Measurements from ENCODE around the gene SLC17A2. TPM values are rescaled to one million over a fixed set of nuclear protein-coding genes. Genes with fewer than 3 reads are reported as not detected.

SLC17A2 gene
- total and polyA plus RNA-seq, 2 of the 13 experiments (the other 11 are each of a cell fraction or from before 2014, with no cell fraction given), result 11.2 to 32.4 TPM

DNA sequence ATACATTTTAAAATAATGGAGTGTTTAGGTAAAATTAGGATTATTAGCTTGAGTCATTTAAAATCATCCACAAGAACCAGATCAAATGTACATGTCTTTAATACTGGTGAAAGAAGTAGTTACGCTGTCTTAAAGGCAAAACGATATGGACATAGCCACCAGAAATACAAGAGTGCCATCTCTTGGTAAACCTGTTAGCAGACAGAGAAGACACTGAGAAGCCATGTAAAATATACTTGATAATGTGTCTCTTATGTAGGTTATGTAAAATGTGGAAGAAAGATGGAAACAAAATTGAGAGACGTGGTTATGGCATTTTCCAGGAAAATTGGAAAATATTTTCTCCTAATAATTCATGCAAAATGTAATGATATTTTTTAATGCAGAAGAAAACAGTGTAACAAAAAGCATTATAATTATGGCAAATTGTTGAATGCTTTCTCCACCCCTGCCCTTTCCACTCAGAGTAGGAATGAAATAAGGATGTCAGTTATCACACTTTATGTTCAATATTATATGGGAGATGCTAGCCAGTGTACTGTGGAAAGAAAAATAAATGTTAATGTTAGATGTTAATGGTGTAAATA lies 12.2 kb upstream of the SLC17A2 start (continued):
- TF ChIP-seq, protein P1, sequence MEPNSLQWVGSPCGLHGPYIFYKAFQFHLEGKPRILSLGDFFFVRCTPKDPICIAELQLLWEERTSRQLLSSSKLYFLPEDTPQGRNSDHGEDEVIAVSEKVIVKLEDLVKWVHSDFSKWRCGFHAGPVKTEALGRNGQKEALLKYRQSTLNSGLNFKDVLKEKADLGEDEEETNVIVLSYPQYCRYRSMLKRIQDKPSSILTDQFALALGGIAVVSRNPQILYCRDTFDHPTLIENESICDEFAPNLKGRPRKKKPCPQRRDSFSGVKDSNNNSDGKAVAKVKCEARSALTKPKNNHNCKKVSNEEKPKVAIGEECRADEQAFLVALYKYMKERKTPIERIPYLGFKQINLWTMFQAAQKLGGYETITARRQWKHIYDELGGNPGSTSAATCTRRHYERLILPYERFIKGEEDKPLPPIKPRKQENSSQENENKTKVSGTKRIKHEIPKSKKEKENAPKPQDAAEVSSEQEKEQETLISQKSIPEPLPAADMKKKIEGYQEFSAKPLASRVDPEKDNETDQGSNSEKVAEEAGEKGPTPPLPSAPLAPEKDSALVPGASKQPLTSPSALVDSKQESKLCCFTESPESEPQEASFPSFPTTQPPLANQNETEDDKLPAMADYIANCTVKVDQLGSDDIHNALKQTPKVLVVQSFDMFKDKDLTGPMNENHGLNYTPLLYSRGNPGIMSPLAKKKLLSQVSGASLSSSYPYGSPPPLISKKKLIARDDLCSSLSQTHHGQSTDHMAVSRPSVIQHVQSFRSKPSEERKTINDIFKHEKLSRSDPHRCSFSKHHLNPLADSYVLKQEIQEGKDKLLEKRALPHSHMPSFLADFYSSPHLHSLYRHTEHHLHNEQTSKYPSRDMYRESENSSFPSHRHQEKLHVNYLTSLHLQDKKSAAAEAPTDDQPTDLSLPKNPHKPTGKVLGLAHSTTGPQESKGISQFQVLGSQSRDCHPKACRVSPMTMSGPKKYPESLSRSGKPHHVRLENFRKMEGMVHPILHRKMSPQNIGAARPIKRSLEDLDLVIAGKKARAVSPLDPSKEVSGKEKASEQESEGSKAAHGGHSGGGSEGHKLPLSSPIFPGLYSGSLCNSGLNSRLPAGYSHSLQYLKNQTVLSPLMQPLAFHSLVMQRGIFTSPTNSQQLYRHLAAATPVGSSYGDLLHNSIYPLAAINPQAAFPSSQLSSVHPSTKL (CRISPR knock-in tag; IDR thresholded peaks at IDR 0.05), result peak; percentile 73
- TF ChIP-seq TAF1 (CRISPR knock-in tag; IDR thresholded peaks at IDR 0.05), result no peak
- peak; percentile 93 for TF ChIP-seq SMC3 (IDR thresholded peaks at IDR 0.05; ENCODE audit: low read length)
- no peak for TF ChIP-seq KAT2B (IDR thresholded peaks at IDR 0.05; ENCODE audit: borderline replicate concordance, low read depth, low read length)
- TF ChIP-seq CREM (IDR thresholded peaks at IDR 0.05), result no peak
- TF ChIP-seq CREM (CRISPR knock-in tag; IDR thresholded peaks at IDR 0.05), result no peak
- TF ChIP-seq, protein P2, sequence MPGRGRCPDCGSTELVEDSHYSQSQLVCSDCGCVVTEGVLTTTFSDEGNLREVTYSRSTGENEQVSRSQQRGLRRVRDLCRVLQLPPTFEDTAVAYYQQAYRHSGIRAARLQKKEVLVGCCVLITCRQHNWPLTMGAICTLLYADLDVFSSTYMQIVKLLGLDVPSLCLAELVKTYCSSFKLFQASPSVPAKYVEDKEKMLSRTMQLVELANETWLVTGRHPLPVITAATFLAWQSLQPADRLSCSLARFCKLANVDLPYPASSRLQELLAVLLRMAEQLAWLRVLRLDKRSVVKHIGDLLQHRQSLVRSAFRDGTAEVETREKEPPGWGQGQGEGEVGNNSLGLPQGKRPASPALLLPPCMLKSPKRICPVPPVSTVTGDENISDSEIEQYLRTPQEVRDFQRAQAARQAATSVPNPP (CRISPR knock-in tag; IDR thresholded peaks at IDR 0.05), result no peak
- TF ChIP-seq ZNF253 (CRISPR knock-in tag; IDR thresholded peaks at IDR 0.05; ENCODE audit: borderline replicate concordance), result no peak
- no peak for TF ChIP-seq ZFP62 (CRISPR knock-in tag; IDR thresholded peaks at IDR 0.05)
- no peak for TF ChIP-seq ZNF205 (CRISPR knock-in tag; IDR thresholded peaks at IDR 0.05)
- TF ChIP-seq ZNF256 (CRISPR knock-in tag; conservative IDR thresholded peaks at IDR 0.05), result no peak
- TF ChIP-seq, protein P3, sequence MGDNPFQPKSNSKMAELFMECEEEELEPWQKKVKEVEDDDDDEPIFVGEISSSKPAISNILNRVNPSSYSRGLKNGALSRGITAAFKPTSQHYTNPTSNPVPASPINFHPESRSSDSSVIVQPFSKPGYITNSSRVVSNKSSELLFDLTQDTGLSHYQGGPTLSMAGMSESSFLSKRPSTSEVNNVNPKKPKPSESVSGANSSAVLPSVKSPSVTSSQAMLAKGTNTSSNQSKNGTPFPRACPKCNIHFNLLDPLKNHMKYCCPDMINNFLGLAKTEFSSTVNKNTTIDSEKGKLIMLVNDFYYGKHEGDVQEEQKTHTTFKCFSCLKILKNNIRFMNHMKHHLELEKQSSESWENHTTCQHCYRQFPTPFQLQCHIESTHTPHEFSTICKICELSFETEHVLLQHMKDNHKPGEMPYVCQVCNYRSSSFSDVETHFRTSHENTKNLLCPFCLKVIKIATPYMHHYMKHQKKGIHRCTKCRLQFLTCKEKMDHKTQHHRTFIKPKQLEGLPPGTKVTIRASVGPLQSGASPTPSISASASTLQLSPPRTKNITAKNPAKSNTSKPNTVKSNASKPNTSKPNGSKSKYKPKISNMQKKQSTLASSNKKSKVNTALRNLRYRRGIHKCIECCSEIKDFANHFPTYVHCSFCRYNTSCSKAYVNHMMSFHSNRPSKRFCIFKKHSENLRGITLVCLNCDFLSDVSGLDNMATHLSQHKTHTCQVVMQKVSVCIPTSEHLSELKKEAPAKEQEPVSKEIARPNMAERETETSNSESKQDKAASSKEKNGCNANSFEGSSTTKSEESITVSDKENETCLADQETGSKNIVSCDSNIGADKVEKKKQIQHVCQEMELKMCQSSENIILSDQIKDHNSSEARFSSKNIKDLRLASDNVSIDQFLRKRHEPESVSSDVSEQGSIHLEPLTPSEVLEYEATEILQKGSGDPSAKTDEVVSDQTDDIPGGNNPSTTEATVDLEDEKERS (CRISPR knock-in tag; IDR thresholded peaks at IDR 0.05), result no peak
- no peak for TF ChIP-seq CCAR2 (optimal IDR thresholded peaks at IDR 0.05; ENCODE audit: low read depth, low read length)
- no peak for TF ChIP-seq ZBTB20 (CRISPR knock-in tag; IDR thresholded peaks at IDR 0.05; ENCODE audit: borderline replicate concordance, low read depth)
- TF ChIP-seq EZH2 (conservative IDR thresholded peaks at IDR 0.05; ENCODE audit: low read depth, low read length), result no peak
- TF ChIP-seq, protein P4, sequence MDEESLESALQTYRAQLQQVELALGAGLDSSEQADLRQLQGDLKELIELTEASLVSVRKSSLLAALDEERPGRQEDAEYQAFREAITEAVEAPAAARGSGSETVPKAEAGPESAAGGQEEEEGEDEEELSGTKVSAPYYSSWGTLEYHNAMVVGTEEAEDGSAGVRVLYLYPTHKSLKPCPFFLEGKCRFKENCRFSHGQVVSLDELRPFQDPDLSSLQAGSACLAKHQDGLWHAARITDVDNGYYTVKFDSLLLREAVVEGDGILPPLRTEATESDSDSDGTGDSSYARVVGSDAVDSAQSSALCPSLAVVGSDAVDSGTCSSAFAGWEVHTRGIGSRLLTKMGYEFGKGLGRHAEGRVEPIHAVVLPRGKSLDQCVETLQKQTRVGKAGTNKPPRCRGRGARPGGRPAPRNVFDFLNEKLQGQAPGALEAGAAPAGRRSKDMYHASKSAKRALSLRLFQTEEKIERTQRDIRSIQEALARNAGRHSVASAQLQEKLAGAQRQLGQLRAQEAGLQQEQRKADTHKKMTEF (CRISPR knock-in tag; IDR thresholded peaks at IDR 0.05), result peak; percentile 40
- no peak for TF ChIP-seq FOXJ3 (CRISPR knock-in tag; IDR thresholded peaks at IDR 0.05; ENCODE audit: borderline replicate concordance)
- 0 out of 2 replicates have a peak, but pooled peaks have one; percentile 25 for TF ChIP-seq RCOR2 (CRISPR knock-in tag; IDR thresholded peaks at IDR 0.05)
- no peak for TF ChIP-seq KAT7 (CRISPR knock-in tag; IDR thresholded peaks at IDR 0.05; ENCODE audit: borderline replicate concordance)
- no peak for TF ChIP-seq PAF1 (CRISPR knock-in tag; IDR thresholded peaks at IDR 0.05)
- TF ChIP-seq HOXA9 (CRISPR knock-in tag; IDR thresholded peaks at IDR 0.05; ENCODE audit: borderline replicate concordance), result no peak
- no peak for TF ChIP-seq PRPF4 (IDR thresholded peaks at IDR 0.05; ENCODE audit: low read depth, low read length, poor library complexity, severe bottlenecking)
- TF ChIP-seq XBP1 (CRISPR knock-in tag; IDR thresholded peaks at IDR 0.05), result no peak
